ENCODE results near the gene E2F3.
"Not testable (repeated sequence)": the region's sequence is repeated elsewhere in the genome, so short reads cannot be mapped to it uniquely, and the experiment has no call there.

Gene E2F3

GRCh38 chr6:20486641-20487040 is 85.0 kb downstream of the E2F3 start:
- intact Hi-C loops (cut with DNase I) = no loop called here
- DNase-seq = no peak

GRCh38 chr6:20487669-20488375 is 86.1 kb downstream of the E2F3 start:
- no peak for DNase-seq
- intact Hi-C loops (cut with DNase I) = no loop called here

- intact Hi-C loops (cut with DNase I) = no loop called here
Observed at GRCh38 chr6:20490591-20490990, 88.9 kb downstream of the E2F3 start.

GRCh38 chr6:20492099-20492498 is 90.4 kb downstream of the E2F3 start:
- no peak for DNase-seq
- intact Hi-C loops (cut with DNase I) = no loop called here

More at GRCh38 chr6:20490591-20490990, 88.9 kb downstream of the E2F3 start:
- DNase-seq = no peak

- intact Hi-C loops (cut with DNase I) = no loop called here
- peak in 1 of 42 donors; percentile 9 for DNase-seq
Observed at GRCh38 chr6:20497216-20498040, 95.7 kb downstream of the E2F3 start.

- DNase-seq = no peak
- intact Hi-C loops (cut with DNase I) = no loop called here
Observed at GRCh38 chr6:20498041-20498385, 96.3 kb downstream of the E2F3 start.

- intact Hi-C loops (cut with DNase I) = no loop called here
- DNase-seq = no peak
Observed at GRCh38 chr6:20509212-20509611, 107.5 kb downstream of the E2F3 start.

- DNase-seq = no peak
- intact Hi-C loops (cut with DNase I) = loop anchor here (10.0 kb wide), 1 partner anchor 97 kb away; no protein-coding TSS in a partner anchor
Observed at GRCh38 chr6:20511852-20512251, 110.2 kb downstream of the E2F3 start.

- not testable (repeated sequence) for DNase-seq
- intact Hi-C loops (cut with DNase I) = loop anchor here (5.0 kb wide), 1 partner anchor 233 kb away; no protein-coding TSS in a partner anchor
Observed at GRCh38 chr6:20525208-20525607, 123.5 kb downstream of the E2F3 start.

GRCh38 chr6:20529086-20529448 is 127.4 kb downstream of the E2F3 start:
- intact Hi-C loops (cut with DNase I) = loop anchor here (5.0 kb wide), 1 partner anchor 237 kb away; no protein-coding TSS in a partner anchor
- not testable (repeated sequence) for DNase-seq

GRCh38 chr6:20532881-20533280 is 131.2 kb downstream of the E2F3 start:
- intact Hi-C loops (cut with DNase I) = no loop called here
- DNase-seq = no peak

- DNase-seq = no peak
- intact Hi-C loops (cut with DNase I) = no loop called here
Observed at GRCh38 chr6:20533746-20534294, 132.1 kb downstream of the E2F3 start.

GRCh38 chr6:20534295-20535262 is 132.9 kb downstream of the E2F3 start, which contains the start of gene CDKAL1:
Gene CDKAL1, plus strand, starts transcription at chr6:20534457. Its CDS starts 11,894 bp downstream, at chr6:20546351.
- intact Hi-C loops (cut with DNase I) = no loop called here

GRCh38 chr6:20538131-20538662 is 136.5 kb downstream of the E2F3 start:
- intact Hi-C loops (cut with DNase I) = no loop called here
- DNase-seq = no peak

More at GRCh38 chr6:20534295-20535262, 132.9 kb downstream of the E2F3 start, which contains the start of gene CDKAL1:
- peak; percentile 60 to 97 (median 92) for DNase-seq

- intact Hi-C loops (cut with DNase I) = no loop called here
- no peak for DNase-seq
Observed at GRCh38 chr6:20538907-20539306, 137.2 kb downstream of the E2F3 start.

GRCh38 chr6:20539387-20539786 is 137.7 kb downstream of the E2F3 start:
- no peak for DNase-seq
- intact Hi-C loops (cut with DNase I) = no loop called here

- no peak for DNase-seq
- intact Hi-C loops (cut with DNase I) = no loop called here
Observed at GRCh38 chr6:20540683-20541082, 139.0 kb downstream of the E2F3 start.

GRCh38 chr6:20541382-20541781 is 139.7 kb downstream of the E2F3 start:
- intact Hi-C loops (cut with DNase I) = no loop called here
- DNase-seq = no peak
